Measurements from ENCODE around the gene LKAAEAR1.
A peak's percentile ranks its signal among the peaks of the same experiment; 100 is the strongest.

The LKAAEAR1 gene

GRCh38 chr20:64038565-64039292 lies 45.5 kb downstream of the LKAAEAR1 start:
- Histone ChIP-seq H3K4me3 (ENCODE audit: low read length) (peak overlapping the region; percentile 53), H3K27me3 (ENCODE audit: control insufficient read depth, insufficient read depth, low read length) (peaks cover 67% of the 10 kb centered on the region), H3K4me1 (ENCODE audit: control insufficient read depth, low read depth, low read length) (peaks cover 16% of the 10 kb centered on the region), H3K27ac (ENCODE audit: low read length) (no peak overlapping the region), H3K36me3 (ENCODE audit: control insufficient read depth, low read depth, low read length) (no peaks in the 10 kb centered on the region), H3K9ac (ENCODE audit: low read length) (no peak overlapping the region), H3K9me3 (ENCODE audit: control insufficient read depth, low read depth, low read length) (no peaks in the 10 kb centered on the region)

GRCh38 chr20:64038224-64038564 lies 46.0 kb downstream of the LKAAEAR1 start:
- Histone ChIP-seq H3K9ac (ENCODE audit: low read length) (no peak overlapping the region), H3K27me3 (ENCODE audit: control insufficient read depth, insufficient read depth, low read length) (peaks cover 61% of the 10 kb centered on the region), H3K4me1 (ENCODE audit: control insufficient read depth, low read depth, low read length) (peaks cover 16% of the 10 kb centered on the region), H3K4me3 (ENCODE audit: low read length) (peak overlapping the region; percentile 53), H3K36me3 (ENCODE audit: control insufficient read depth, low read depth, low read length) (peaks cover under 1% of the 10 kb centered on the region), H3K9me3 (ENCODE audit: control insufficient read depth, low read depth, low read length) (no peaks in the 10 kb centered on the region), H3K27ac (ENCODE audit: low read length) (no peak overlapping the region)

GRCh38 chr20:64037498-64038213 lies 46.5 kb downstream of the LKAAEAR1 start:
- Histone ChIP-seq H3K4me1 (ENCODE audit: control insufficient read depth, low read depth, low read length) (peaks cover 16% of the 10 kb centered on the region), H3K9me3 (ENCODE audit: control insufficient read depth, low read depth, low read length) (no peaks in the 10 kb centered on the region), H3K27ac (ENCODE audit: low read length) (no peak overlapping the region), H3K4me3 (ENCODE audit: low read length) (peak overlapping the region; percentile 53), H3K27me3 (ENCODE audit: control insufficient read depth, insufficient read depth, low read length) (peaks cover 58% of the 10 kb centered on the region), H3K9ac (ENCODE audit: low read length) (no peak overlapping the region), H3K36me3 (ENCODE audit: control insufficient read depth, low read depth, low read length) (peaks cover 6% of the 10 kb centered on the region)

- Histone ChIP-seq H3K4me1 (ENCODE audit: control insufficient read depth, low read depth, low read length) (peaks cover 16% of the 10 kb centered on the region), H3K9ac (ENCODE audit: low read length) (no peak overlapping the region), H3K27ac (ENCODE audit: low read length) (no peak overlapping the region), H3K4me3 (ENCODE audit: low read length) (no peak overlapping the region), H3K27me3 (ENCODE audit: control insufficient read depth, insufficient read depth, low read length) (peaks cover 54% of the 10 kb centered on the region), H3K36me3 (ENCODE audit: control insufficient read depth, low read depth, low read length) (peaks cover 11% of the 10 kb centered on the region), H3K9me3 (ENCODE audit: control insufficient read depth, low read depth, low read length) (no peaks in the 10 kb centered on the region)
These were observed 47.0 kb downstream of the LKAAEAR1 start for GRCh38 chr20:64037199-64037497.

GRCh38 chr20:64036346-64037198 lies 47.6 kb downstream of the LKAAEAR1 start:
- H3K4me1 ChIP-seq (ENCODE audit: control insufficient read depth, low read depth, low read length): peaks cover 12% of the 10 kb centered on the region
- H3K9me3 ChIP-seq (ENCODE audit: control insufficient read depth, low read depth, low read length): no peaks in the 10 kb centered on the region
- H3K27me3 ChIP-seq (ENCODE audit: control insufficient read depth, insufficient read depth, low read length): peaks cover 48% of the 10 kb centered on the region
- H3K36me3 ChIP-seq (ENCODE audit: control insufficient read depth, low read depth, low read length): peaks cover 16% of the 10 kb centered on the region
- no peak overlapping the region for H3K4me3 ChIP-seq (ENCODE audit: low read length)
- no peak overlapping the region for H3K27ac ChIP-seq (ENCODE audit: low read length)
- no peak overlapping the region for H3K9ac ChIP-seq (ENCODE audit: low read length)

GRCh38 chr20:64035933-64036345 lies 48.3 kb downstream of the LKAAEAR1 start, which contains the start of gene C20orf204:
TSS of gene C20orf204 (plus strand) at chr20:64036182. CDS start at chr20:64036324, 142 bp downstream.
- H3K36me3 ChIP-seq (ENCODE audit: control insufficient read depth, low read depth, low read length): peaks cover 16% of the 10 kb centered on the region
- peaks cover 42% of the 10 kb centered on the region for H3K27me3 ChIP-seq (ENCODE audit: control insufficient read depth, insufficient read depth, low read length)
- H3K9me3 ChIP-seq (ENCODE audit: control insufficient read depth, low read depth, low read length): no peaks in the 10 kb centered on the region
- H3K9ac ChIP-seq (ENCODE audit: low read length): no peak within 1 kb of the TSS
- H3K4me3 ChIP-seq (ENCODE audit: low read length): no peak within 1 kb of the TSS
- peaks cover 12% of the 10 kb centered on the region for H3K4me1 ChIP-seq (ENCODE audit: control insufficient read depth, low read depth, low read length)
- no peak within 1 kb of the TSS for H3K27ac ChIP-seq (ENCODE audit: low read length)

GRCh38 chr20:64035066-64035932 lies 48.9 kb downstream of the LKAAEAR1 start:
- H3K4me3 ChIP-seq (ENCODE audit: low read length): no peak overlapping the region
- H3K4me1 ChIP-seq (ENCODE audit: control insufficient read depth, low read depth, low read length): peaks cover 12% of the 10 kb centered on the region
- H3K27me3 ChIP-seq (ENCODE audit: control insufficient read depth, insufficient read depth, low read length): peaks cover 36% of the 10 kb centered on the region
- no peak overlapping the region for H3K27ac ChIP-seq (ENCODE audit: low read length)
- H3K36me3 ChIP-seq (ENCODE audit: control insufficient read depth, low read depth, low read length): peaks cover 16% of the 10 kb centered on the region
- no peak overlapping the region for H3K9ac ChIP-seq (ENCODE audit: low read length)
- no peaks in the 10 kb centered on the region for H3K9me3 ChIP-seq (ENCODE audit: control insufficient read depth, low read depth, low read length)

- Histone ChIP-seq H3K27ac (ENCODE audit: low read length) (no peak overlapping the region), H3K36me3 (ENCODE audit: control insufficient read depth, low read depth, low read length) (peaks cover 27% of the 10 kb centered on the region), H3K9me3 (ENCODE audit: control insufficient read depth, low read depth, low read length) (no peaks in the 10 kb centered on the region), H3K4me1 (ENCODE audit: control insufficient read depth, low read depth, low read length) (peaks cover 8% of the 10 kb centered on the region), H3K9ac (ENCODE audit: low read length) (no peak overlapping the region), H3K27me3 (ENCODE audit: control insufficient read depth, insufficient read depth, low read length) (peaks cover 23% of the 10 kb centered on the region), H3K4me3 (ENCODE audit: low read length) (no peak overlapping the region)
These were observed 50.2 kb downstream of the LKAAEAR1 start for GRCh38 chr20:64033981-64034493.
